HepG2 (cell line): Measurements from ENCODE around the gene TMTC4. TPM values are rescaled to one million over a fixed set of nuclear protein-coding genes. Genes with fewer than 3 reads are reported as not detected.

Experiments used
- ATAC-seq: fragments of 200-7000 bp; cut with Tn5 transposase; 3 replicates; pipeline ENCODE4 v1.9.1; 2020; ENCODE audit warnings: mild to moderate bottlenecking, moderate library complexity
- BruUV-seq: library from RNA; stranded (reverse); fragments of 400-500 nt; replicated peaks from 2 replicates; lab custom pipeline; 2021; lab: Mats Ljungman, UMichigan
- CTCF ChIA-PET: fragments of 300-600 bp; formaldehyde crosslinking; extraction: SDS; loops from one replicate; lab custom pipeline; 2021; ENCODE audit warnings: low total read pairs, inconsistent platforms, low intra/inter-chr PET ratio; lab: Yijun Ruan, JAX
- POLR2A ChIA-PET: fragments of 350-600 bp; sonication (Branson Sonifier 250); formaldehyde crosslinking; loops from one replicate; lab custom pipeline; 2020; ENCODE audit warnings: antibody characterized with exemption, inconsistent platforms; lab: Yijun Ruan, JAX
- DNase-seq: peaks from one replicate; pipeline ENCODE4 v3.0.0-alpha.2; 2015; ENCODE audit warnings: low spot score
- FAIRE-seq: peaks from 3 replicates; lab custom pipeline; 2011; peaks lifted over from hg19 to GRCh38; lab: Jason Lieb, UNC
- H2AFZ ChIP-seq: one replicate; pipeline ENCODE4 v1.6.1; 2011; ENCODE audit warnings: low read length, inconsistent platforms
- H3K27ac ChIP-seq: fragments of 300-600 bp; 3 replicates; pipeline ENCODE4 v1.8.0; 2011; ENCODE audit warnings: mixed run types, mild to moderate bottlenecking, mixed read lengths, low read length, inconsistent platforms; ENCODE audit not compliant: insufficient read depth; ENCODE audit errors: extremely low read length
- H3K27me3 ChIP-seq, 2 experiments: fragments of 200-600 bp in 1 of 2; 2 replicates in 1 of 2; 3 replicates in 1 of 2; pipeline versions ENCODE4 v1.6.0 to v1.8.0; 2011; ENCODE audit warnings: low read length in 2 of 2, mild to moderate bottlenecking in 2 of 2, moderate library complexity in 2 of 2, inconsistent platforms in 1 of 2; ENCODE audit not compliant: insufficient read depth in 2 of 2, control insufficient read depth in 1 of 2
- H3K36me3 ChIP-seq, 2 experiments: fragments of 200-600 bp in 1 of 2; replicated peaks in 1 of 2; 2 replicates in 1 of 2; 3 replicates in 1 of 2; pipeline versions ENCODE4 v1.5.1 to v1.8.0; 2011; ENCODE audit warnings: low read length in 2 of 2, inconsistent platforms in 1 of 2; ENCODE audit not compliant: insufficient read depth in 2 of 2, control insufficient read depth in 1 of 2
- H3K4me1 ChIP-seq: 2 replicates; pipeline ENCODE4 v1.5.1; 2012; ENCODE audit warnings: low read length, inconsistent platforms; ENCODE audit not compliant: insufficient read depth
- H3K4me2 ChIP-seq: 2 replicates; pipeline ENCODE4 v1.6.0; 2011; ENCODE audit warnings: low read depth, low read length, inconsistent platforms
- H3K4me3 ChIP-seq, 3 experiments: fragments of 200-600 bp in 1 of 3; sonication (generic), shearing (Covaris generic) in 1 of 3; replicated peaks in 1 of 3; 2 replicates each; pipeline ENCODE4 v1.5.1; 2011 to 2016; ENCODE audit warnings: low read length in 3 of 3, inconsistent platforms in 2 of 3, low read depth in 2 of 3, mild to moderate bottlenecking in 2 of 3, control low read depth in 1 of 3, mixed read lengths in 1 of 3; ENCODE audit not compliant: insufficient read depth in 1 of 3
- H3K79me2 ChIP-seq: one replicate; pipeline ENCODE4 v1.6.1; 2011; ENCODE audit warnings: low read length, inconsistent platforms; ENCODE audit not compliant: insufficient read depth
- H3K9ac ChIP-seq: 2 replicates; pipeline ENCODE4 v1.6.0; 2011; ENCODE audit warnings: mild to moderate bottlenecking, low read depth, low read length, inconsistent platforms; ENCODE audit not compliant: insufficient read depth
- H3K9me3 ChIP-seq: 2 replicates; pipeline ENCODE4 v1.5.1; 2012; ENCODE audit warnings: mild to moderate bottlenecking, low read length
- H4K20me1 ChIP-seq: 2 replicates; pipeline ENCODE4 v1.6.0; 2011; ENCODE audit warnings: inconsistent platforms, mild to moderate bottlenecking, low read length, moderate library complexity; ENCODE audit not compliant: insufficient read depth
- BHLHE40 ChIP-seq: IDR thresholded peaks from 2 replicates; pipeline ENCODE4 v1.6.1; 2011; ENCODE audit warnings: low read length, improper control_type of control experiment
- CREB1 ChIP-seq, 2 experiments: fragments of 450-650 bp in 1 of 2; IDR thresholded peaks; 2 replicates each; pipeline ENCODE4 v1.6.1; 2016 to 2017; ENCODE audit warnings: control low read depth in 1 of 2, mild to moderate bottlenecking in 1 of 2, missing compliant biosample characterization in 1 of 2, missing genetic modification characterization in 1 of 2
- EED ChIP-seq: sonication (generic); formaldehyde crosslinking; IDR thresholded peaks from 2 replicates; pipeline ENCODE4 v1.5.0; 2020; ENCODE audit warnings: mild to moderate bottlenecking, missing genetic modification reagents
- EHMT2 ChIP-seq: fragments of 200-600 bp; sonication (generic); IDR thresholded peaks from 2 replicates; pipeline ENCODE4 v1.7.0; 2017; ENCODE audit warnings: antibody characterized with exemption, low read depth, low read length, borderline replicate concordance
- ESRRA ChIP-seq: sonication (generic); formaldehyde crosslinking; IDR thresholded peaks from 2 replicates; pipeline ENCODE4 v1.5.1; 2020; ENCODE audit warnings: mild to moderate bottlenecking, low read depth, missing genetic modification reagents
- HMGA1 ChIP-seq: sonication (generic); formaldehyde crosslinking; conservative IDR thresholded peaks from 2 replicates; pipeline ENCODE4 v1.4.0; 2020; ENCODE audit warnings: missing genetic modification reagents
- RAD51 ChIP-seq: fragments of 450-650 bp; IDR thresholded peaks from 2 replicates; pipeline ENCODE4 v1.6.1; 2016; ENCODE audit warnings: borderline replicate concordance
- SCMH1 ChIP-seq: sonication (generic); formaldehyde crosslinking; IDR thresholded peaks from 2 replicates; pipeline ENCODE4 v1.9.0; 2021; ENCODE audit warnings: missing genetic modification reagents, mild to moderate bottlenecking, borderline replicate concordance
- TRAFD1 ChIP-seq: sonication (generic); formaldehyde crosslinking; IDR thresholded peaks from 2 replicates; pipeline ENCODE4 v1.5.1; 2020; ENCODE audit warnings: missing genetic modification reagents, mild to moderate bottlenecking, borderline replicate concordance
- ZMYM3 ChIP-seq: sonication (generic); formaldehyde crosslinking; IDR thresholded peaks from 2 replicates; pipeline ENCODE4 v1.5.1; 2020; ENCODE audit warnings: mild to moderate bottlenecking, missing genetic modification reagents
- ZNF292 ChIP-seq: sonication (generic); formaldehyde crosslinking; IDR thresholded peaks from 2 replicates; pipeline ENCODE4 v1.8.1; 2022; ENCODE audit warnings: mild to moderate bottlenecking, low read depth, missing genetic modification reagents, borderline replicate concordance
- ZNF543 ChIP-seq: sonication (generic); formaldehyde crosslinking; IDR thresholded peaks from 2 replicates; pipeline ENCODE4 v1.4.0; 2020; ENCODE audit warnings: mild to moderate bottlenecking, missing genetic modification reagents
- ZNF678 ChIP-seq: sonication (generic); formaldehyde crosslinking; IDR thresholded peaks from 2 replicates; pipeline ENCODE4 v1.4.0; 2020; ENCODE audit warnings: mild to moderate bottlenecking, missing genetic modification reagents
- ZNF766 ChIP-seq: sonication (generic); formaldehyde crosslinking; IDR thresholded peaks from 2 replicates; pipeline ENCODE4 v1.5.0; 2020; ENCODE audit warnings: missing genetic modification reagents, borderline replicate concordance
- ZNF816 ChIP-seq: sonication (generic); formaldehyde crosslinking; IDR thresholded peaks from 2 replicates; pipeline ENCODE4 v1.8.0; 2022; ENCODE audit warnings: missing genetic modification reagents, mild to moderate bottlenecking, borderline replicate concordance
- ZUFSP ChIP-seq: sonication (generic); formaldehyde crosslinking; IDR thresholded peaks from 2 replicates; pipeline ENCODE4 v1.9.0; 2021; ENCODE audit warnings: missing genetic modification reagents, mild to moderate bottlenecking, borderline replicate concordance
- WGBS: methylation state at CpG from one replicate; pipeline ENCODE4 v1.1.6; 2017; ENCODE audit warnings: low lambda C conversion rate; 5-methylcytosine and 5-hydroxymethylcytosine counted together
- in situ Hi-C: cut with HindIII; loops from 2 replicates; pipeline ENCODE4 v1.10.0; 2017; ENCODE audit warnings: low pct_unique_long_range_greater_than_20kb; ENCODE audit not compliant: extremely low pct_ligation_motif_present
- intact Hi-C: fragments of 100-400 bp; cut with micrococcal nuclease; formaldehyde crosslinking; loops from one replicate; pipeline ENCODE4 v1.10.0; 2022; ENCODE audit not compliant: unreplicated experiment
- polyA plus RNA-seq, 8 experiments: library from polyadenylated mRNA; depleted of rRNA in 3 of 8; stranded (reverse) in 7 of 8; unstranded in 1 of 8; fragments of >200 nt; fragmentation: Illumina TruSeq in 4 of 8; extraction: Trizol in 4 of 8; gene quantifications; 2 replicates each; pipeline versions ENCODE4 v1.2.1 to v1.2.3, GENCODE V29; 2011 to 2016; ENCODE audit warnings: low read depth in 4 of 8, missing spikeins in 1 of 8, mixed read lengths in 1 of 8; ENCODE audit not compliant: insufficient read depth in 1 of 8
- total RNA-seq, 5 experiments: library from RNA; depleted of rRNA; stranded (reverse); fragments of >200 nt; fragmentation: Illumina TruSeq; extraction: Trizol; gene quantifications; 2 replicates each; pipeline ENCODE4 v1.2.3, GENCODE V29; 2016; ENCODE audit warnings: low read depth in 1 of 5
- TF ChIP-seq, protein P1 (sequence below): sonication (generic); formaldehyde crosslinking; IDR thresholded peaks from 2 replicates; pipeline ENCODE4 v1.9.0; 2021; ENCODE audit warnings: missing genetic modification reagents, borderline replicate concordance
- TF ChIP-seq, protein P2 (sequence below): sonication (generic); formaldehyde crosslinking; IDR thresholded peaks from 2 replicates; pipeline ENCODE4 v1.5.0; 2020; ENCODE audit warnings: mild to moderate bottlenecking, missing genetic modification reagents, moderate library complexity

Gene TMTC4
- total and polyA plus RNA-seq, 2 of the 13 experiments (the other 11 are each of a cell fraction or from before 2014, with no cell fraction given), result 16.0 to 22.6 TPM

DNA sequence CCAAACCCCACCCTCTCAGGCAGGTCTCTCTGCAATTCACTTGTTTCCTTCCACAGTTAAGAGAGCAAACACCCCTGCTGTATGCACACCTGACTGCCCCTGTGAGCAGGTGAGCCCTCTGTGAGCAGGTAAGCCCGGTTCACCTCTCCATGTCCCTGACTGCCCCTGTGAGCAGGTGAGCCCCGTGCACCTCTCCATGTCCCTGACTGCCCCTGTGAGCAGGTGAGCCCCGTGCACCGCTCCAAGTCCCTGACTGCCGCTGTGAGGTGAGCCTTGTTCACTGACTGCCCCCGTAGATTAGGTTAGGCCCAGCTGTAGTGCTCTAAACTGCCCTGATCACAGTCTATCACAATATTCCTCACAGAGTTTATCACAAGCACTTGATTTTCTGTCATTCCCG is 29.2 kb downstream of the TMTC4 start:
- ChIA-PET POLR2A (no interaction called here), CTCF (no interaction called here)
- intact Hi-C loops (no loop called here), in situ Hi-C loops (no loop called here)
- Histone ChIP-seq H3K79me2 (no peaks in the 10 kb centered on the region), H3K4me3 (no peak overlapping the region), H3K4me1 (no peaks in the 10 kb centered on the region), H3K27me3 (no peaks in the 10 kb centered on the region), H3K9me3 (no peaks in the 10 kb centered on the region), H3K36me3 (peaks cover 1 to 21% of the 10 kb centered on the region in 2 experiments; a peak in 2 of 5 replicates), H3K27ac (no peak overlapping the region), H3K4me2 (no peak overlapping the region), H4K20me1 (no peaks in the 10 kb centered on the region), H2AFZ (no peak overlapping the region), H3K9ac (no peak overlapping the region)
- DNase-seq (no peak), ATAC-seq (no peak), FAIRE-seq (no peak)
- no TSS peak for BruUV-seq
- 100% methylated on average over 3 of the region's 7 CpGs for WGBS
- TF ChIP-seq RAD51 (no peak), ZMYM3 (CRISPR knock-in tag) (no peak), ZNF678 (CRISPR knock-in tag) (no peak), SCMH1 (CRISPR knock-in tag) (no peak), ZNF292 (no peak), ZUFSP (CRISPR knock-in tag) (no peak), HMGA1 (no peak), ZNF816 (CRISPR knock-in tag) (no peak), CREB1 (IDR thresholded peaks at IDR 0.05) (no peak), CREB1 (CRISPR knock-in tag; IDR thresholded peaks at IDR 0.05) (no peak), ZNF543 (CRISPR knock-in tag) (no peak), TRAFD1 (CRISPR knock-in tag) (no peak), BHLHE40 (no peak), ZNF766 (CRISPR knock-in tag) (no peak), EED (CRISPR knock-in tag) (no peak), EHMT2 (no peak), ESRRA (no peak)
- TF ChIP-seq, protein P1, sequence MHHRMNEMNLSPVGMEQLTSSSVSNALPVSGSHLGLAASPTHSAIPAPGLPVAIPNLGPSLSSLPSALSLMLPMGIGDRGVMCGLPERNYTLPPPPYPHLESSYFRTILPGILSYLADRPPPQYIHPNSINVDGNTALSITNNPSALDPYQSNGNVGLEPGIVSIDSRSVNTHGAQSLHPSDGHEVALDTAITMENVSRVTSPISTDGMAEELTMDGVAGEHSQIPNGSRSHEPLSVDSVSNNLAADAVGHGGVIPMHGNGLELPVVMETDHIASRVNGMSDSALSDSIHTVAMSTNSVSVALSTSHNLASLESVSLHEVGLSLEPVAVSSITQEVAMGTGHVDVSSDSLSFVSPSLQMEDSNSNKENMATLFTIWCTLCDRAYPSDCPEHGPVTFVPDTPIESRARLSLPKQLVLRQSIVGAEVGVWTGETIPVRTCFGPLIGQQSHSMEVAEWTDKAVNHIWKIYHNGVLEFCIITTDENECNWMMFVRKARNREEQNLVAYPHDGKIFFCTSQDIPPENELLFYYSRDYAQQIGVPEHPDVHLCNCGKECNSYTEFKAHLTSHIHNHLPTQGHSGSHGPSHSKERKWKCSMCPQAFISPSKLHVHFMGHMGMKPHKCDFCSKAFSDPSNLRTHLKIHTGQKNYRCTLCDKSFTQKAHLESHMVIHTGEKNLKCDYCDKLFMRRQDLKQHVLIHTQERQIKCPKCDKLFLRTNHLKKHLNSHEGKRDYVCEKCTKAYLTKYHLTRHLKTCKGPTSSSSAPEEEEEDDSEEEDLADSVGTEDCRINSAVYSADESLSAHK, result no peak
- TF ChIP-seq, protein P2, sequence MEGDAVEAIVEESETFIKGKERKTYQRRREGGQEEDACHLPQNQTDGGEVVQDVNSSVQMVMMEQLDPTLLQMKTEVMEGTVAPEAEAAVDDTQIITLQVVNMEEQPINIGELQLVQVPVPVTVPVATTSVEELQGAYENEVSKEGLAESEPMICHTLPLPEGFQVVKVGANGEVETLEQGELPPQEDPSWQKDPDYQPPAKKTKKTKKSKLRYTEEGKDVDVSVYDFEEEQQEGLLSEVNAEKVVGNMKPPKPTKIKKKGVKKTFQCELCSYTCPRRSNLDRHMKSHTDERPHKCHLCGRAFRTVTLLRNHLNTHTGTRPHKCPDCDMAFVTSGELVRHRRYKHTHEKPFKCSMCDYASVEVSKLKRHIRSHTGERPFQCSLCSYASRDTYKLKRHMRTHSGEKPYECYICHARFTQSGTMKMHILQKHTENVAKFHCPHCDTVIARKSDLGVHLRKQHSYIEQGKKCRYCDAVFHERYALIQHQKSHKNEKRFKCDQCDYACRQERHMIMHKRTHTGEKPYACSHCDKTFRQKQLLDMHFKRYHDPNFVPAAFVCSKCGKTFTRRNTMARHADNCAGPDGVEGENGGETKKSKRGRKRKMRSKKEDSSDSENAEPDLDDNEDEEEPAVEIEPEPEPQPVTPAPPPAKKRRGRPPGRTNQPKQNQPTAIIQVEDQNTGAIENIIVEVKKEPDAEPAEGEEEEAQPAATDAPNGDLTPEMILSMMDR, result no peak
